RCC 7860 (cell line): ENCODE data around the gene MN1.
"Not testable (repeated sequence)": the region's sequence is repeated elsewhere in the genome, so short reads cannot be mapped to it uniquely, and the experiment has no call there.

ENCODE experiments used
- DNase-seq: peaks from one replicate; pipeline ENCODE4 v3.0.0-alpha.2; 2015; ENCODE audit warnings: low spot score
- FAIRE-seq: peaks from 2 replicates; lab custom pipeline; 2012; peaks lifted over from hg19 to GRCh38; lab: Jason Lieb, UNC

Gene MN1

DNA sequence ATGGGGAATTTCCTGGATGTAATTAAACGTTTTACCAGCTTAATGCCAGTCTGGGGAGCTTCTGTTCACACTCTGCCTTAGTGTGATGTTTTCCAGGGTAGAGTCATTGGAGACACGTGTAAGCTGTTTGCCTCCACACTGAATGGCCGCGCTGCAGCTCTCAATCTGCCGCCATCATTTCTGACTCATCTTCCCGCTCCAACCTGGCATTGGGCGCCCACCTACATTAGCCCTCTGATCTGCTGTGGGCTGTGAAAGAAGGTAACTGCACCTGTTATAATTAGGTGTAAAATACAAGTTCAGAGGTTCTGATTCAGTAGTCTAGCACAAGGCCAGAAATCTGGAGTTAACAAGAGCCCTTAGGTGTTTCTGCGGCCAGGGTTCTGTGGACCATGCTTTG is 54.6 kb downstream of the MN1 start:
- DNase-seq (no peak), FAIRE-seq (no peak)

- FAIRE-seq (no peak), DNase-seq (no peak)
Observed at GRCh38 chr22:27745809-27746208, 55.7 kb downstream of the MN1 start.

DNA sequence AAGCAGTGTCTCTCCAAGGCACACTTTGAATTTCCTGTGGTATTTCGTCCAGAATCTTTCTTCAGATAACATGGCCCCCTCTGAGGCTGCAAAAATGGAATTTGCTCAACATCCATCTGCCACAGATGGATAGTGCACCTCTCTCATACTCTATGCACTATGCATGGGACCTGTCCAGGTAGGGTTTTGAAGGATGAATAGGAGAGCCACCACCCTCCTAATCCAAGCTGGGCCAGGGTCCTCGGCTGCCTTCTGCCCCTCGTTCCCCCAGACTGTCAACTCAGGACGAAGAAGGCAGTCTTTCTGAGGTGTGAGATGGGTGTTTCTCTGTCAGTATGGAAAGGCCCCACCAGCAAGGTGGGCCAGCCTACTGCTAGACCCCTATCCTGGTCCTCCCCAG is 56.4 kb downstream of the MN1 start:
- no peak for FAIRE-seq
- DNase-seq = no peak

GRCh38 chr22:27744078-27744477 is 57.5 kb downstream of the MN1 start:
- not testable (repeated sequence) for DNase-seq, FAIRE-seq

GRCh38 chr22:27740202-27740748 is 61.3 kb downstream of the MN1 start:
- no peak for FAIRE-seq
- DNase-seq = no peak

GRCh38 chr22:27737521-27737920 is 64.0 kb downstream of the MN1 start:
- FAIRE-seq = no peak

GRCh38 chr22:27734066-27734465 is 67.5 kb downstream of the MN1 start:
- FAIRE-seq (no peak), DNase-seq (no peak)

More at GRCh38 chr22:27737521-27737920, 64.0 kb downstream of the MN1 start:
- no peak for DNase-seq

- FAIRE-seq (no peak), DNase-seq (no peak)
Observed at GRCh38 chr22:27732841-27733240, 68.7 kb downstream of the MN1 start.

DNA sequence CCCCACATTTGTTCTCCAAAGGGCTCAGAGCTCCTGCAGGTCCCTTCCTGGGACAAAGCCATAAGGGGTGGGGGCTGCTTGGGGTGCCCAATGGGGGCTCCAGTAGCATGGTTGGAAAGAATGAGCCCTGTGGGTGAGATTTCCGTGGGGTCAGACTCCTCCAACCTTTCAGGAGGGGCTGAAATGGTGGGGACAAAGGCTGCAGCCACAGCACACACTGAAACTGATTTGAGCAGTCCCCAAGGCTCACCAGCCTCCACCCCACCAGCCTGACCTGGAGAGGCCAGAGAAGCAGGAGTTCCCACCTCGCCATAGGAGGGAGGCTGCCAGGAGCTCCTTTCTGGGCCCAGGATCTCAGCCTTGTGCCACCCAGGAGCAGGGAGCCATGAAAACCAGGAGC is 69.2 kb downstream of the MN1 start:
- FAIRE-seq = no peak

DNA sequence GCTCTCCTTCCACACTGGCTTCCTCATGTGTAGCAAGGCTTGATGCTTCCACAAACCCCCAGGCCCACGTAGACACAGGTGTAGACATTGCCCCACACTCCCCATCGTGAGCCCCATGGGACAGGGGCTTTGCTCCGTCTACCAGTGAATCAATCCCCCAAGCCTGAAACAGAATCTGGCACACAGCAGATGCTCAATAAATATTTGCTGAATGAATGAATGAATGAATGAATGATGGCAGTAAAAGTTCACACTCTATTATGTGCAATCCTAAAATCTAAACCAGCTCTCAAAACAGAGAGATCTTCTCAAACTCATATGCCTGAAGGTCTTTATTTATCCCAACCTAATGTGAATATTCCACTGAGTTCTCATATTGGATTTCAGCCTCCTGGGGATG is 69.9 kb downstream of the MN1 start:
- DNase-seq (no peak), FAIRE-seq (no peak)

More for the DNA sequence above, 69.2 kb downstream of the MN1 start:
- no peak for DNase-seq

GRCh38 chr22:27730641-27731433 is 70.7 kb downstream of the MN1 start:
- FAIRE-seq (no peak), DNase-seq (peak; percentile 33)

DNA sequence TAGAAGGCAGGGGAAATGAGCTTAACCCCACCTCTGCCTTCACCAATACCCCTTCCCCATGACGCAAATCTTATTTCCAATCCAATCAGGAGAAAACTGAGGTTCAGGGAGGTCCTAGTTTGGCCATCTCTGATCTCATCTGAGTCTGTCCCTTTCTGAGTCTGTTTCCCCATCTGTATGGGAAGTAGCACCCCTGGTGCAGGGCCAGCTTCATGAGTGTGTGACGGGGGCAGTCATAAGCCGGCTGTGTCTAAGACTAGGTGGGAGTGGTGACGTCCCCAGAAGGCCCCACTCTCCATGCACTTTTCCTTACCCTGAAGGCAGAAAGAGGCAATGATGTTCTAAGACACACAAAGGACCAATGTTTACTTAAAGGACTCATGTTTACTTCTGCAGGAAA is 72.3 kb downstream of the MN1 start:
- DNase-seq (no peak), FAIRE-seq (no peak)

DNA sequence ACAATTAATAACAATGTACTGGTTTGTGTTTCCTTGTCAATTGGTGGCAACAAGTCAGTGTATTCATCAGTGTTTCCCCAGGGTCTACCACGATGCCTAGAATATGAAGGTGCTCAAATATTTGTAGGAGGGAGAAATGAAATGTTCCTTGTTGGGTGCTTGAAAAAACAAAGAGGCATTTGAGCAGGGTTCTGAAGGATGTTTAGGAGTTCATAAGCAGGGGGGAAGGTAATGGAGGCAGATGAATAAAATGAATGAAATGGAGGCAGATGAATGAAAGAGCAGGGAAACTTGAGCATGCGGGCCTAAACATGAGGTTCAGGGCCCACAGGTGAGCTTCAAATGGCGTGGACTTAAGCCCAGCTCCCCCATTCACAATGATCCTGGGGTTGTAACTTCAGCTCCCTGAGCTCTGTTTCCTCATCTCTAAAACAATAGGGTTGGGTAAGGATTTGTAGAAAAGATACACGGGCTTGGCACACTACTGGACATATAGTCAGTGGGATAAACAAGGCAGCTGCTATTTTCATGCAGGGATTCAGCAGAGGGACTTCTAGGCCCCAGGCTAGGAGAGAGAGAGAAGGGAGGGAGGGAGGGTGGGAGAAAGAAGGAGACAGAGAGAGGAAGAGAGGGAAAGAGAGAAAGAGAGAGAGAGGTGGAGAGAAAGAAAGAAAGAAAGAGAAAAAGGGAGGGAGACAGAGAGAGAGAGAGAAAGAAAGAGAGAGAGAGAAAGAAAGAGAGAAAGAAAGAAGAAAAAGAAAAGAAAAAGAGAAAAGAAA is 73.7 kb downstream of the MN1 start:
- FAIRE-seq (no peak), DNase-seq (no peak)

DNA sequence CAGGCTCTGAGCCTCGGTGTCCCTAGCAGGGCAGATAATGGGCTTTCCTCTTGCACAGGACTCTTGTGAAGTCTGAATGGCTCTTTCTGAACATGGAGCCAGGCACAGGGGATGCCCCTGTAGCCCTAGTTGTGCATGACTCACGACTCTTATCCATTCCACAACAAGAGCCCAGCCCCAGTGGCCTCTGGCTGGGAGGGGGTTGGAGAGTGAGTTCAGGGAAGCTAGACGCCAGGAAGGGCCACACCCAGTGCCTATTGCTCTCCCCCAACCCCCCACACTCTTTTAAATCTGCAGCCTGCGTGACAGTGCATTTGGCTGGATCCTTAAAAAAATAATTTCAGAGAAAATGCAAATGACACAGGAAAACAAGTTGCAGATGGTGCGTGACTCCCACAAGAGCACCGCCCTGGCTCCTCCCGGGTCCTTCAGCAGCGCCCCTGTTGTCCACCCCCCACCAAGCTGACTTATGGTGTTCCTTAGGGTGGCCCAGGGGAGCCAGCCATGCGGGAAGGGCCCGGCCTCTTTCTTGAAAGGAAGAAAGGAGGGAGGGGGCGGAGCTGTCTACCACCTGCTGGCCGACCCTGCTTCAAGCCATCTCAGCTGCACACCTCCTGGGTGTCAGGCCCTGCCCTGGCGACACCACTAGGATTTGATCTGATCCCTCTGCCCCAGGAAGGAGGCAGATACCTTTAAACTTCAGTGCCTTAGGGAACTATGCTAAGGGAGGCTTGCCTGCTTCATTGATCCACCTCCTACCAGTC is 74.7 kb downstream of the MN1 start:
- DNase-seq (peak; percentile 63), FAIRE-seq (no peak)

DNA sequence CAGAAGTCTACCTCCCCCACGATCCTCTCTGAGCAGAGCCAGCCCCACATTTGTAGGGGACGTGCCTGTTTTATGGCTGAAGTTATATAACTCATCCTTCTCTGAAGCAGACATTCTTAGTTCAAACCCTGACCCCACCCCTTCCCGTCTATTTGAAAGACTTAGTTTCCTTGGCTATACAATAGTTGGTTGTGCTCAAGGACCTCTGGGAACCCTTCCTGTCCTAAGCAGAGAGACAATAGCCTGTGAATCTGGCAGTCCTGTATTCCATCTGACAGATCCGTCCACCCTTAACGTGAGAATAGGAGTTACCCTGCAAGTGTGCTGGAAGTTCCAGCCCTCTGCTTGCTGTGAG is 75.2 kb downstream of the MN1 start:
- FAIRE-seq (no peak), DNase-seq (no peak)

DNA sequence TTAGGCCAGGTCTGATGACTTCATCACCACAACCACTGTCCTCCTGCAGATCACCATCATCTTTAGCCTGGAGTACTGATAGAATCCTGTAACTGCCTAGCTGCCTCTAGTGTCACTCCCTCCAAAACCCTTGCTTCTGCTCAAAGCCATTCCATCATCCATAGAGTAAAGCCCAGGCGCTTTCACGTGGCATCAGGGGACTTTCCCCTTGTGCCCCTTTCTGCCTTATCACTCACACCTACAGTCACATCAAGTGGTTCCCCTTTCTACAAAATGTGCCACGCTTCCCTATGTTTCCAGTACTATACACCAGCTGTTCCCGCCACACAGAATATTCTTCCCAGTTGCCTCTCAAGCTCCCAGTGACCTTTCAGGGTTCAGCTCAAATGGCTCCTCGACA is 75.9 kb downstream of the MN1 start:
- no peak for FAIRE-seq

GRCh38 chr22:27724709-27725108 is 76.8 kb downstream of the MN1 start:
- FAIRE-seq = no peak
- DNase-seq = no peak

More for the DNA sequence above, 75.9 kb downstream of the MN1 start:
- no peak for DNase-seq

DNA sequence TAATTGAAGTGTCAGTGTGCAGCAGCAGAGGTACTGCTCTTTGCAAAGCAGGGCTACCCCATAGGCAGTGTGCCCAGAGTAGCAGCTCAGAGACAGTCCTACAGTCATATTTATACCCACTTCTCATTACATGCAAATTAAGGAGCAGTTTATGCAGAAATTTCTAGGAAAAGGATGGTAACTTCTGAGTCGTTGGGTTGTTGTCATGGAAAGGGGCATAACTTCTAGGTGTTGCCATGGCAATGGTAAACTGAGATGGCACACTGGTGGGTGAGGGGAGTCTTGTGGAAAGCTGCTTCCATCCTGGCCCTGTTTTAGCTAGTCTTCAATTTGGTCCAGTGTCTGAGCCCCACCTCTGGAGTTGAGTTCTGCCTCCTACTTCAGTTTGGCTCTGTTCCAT is 77.4 kb downstream of the MN1 start:
- FAIRE-seq (no peak), DNase-seq (peak; percentile 12)

GRCh38 chr22:27723708-27724107 is 77.8 kb downstream of the MN1 start:
- FAIRE-seq (no peak), DNase-seq (no peak)

DNA sequence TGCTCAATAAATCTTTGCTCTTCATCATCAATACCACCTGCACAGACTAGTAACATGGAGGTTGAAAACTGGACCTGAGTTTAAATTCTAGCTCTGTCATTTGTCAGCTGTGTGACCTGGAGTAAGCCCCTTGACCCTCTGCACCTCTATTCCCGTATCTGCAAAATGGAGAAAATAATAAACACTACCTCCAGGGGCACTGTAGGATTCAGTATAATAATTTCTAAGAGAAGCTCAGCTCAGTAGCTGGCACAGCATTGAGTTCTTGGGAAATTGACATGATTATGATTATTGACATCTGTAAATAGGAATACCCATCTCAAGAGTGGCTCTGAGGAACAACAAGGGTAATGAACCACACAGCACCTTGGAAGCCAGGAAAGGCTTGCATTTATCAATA is 78.4 kb downstream of the MN1 start:
- DNase-seq (no peak), FAIRE-seq (no peak)

GRCh38 chr22:27720860-27721259 is 80.7 kb downstream of the MN1 start:
- peak; percentile 7 for DNase-seq
- FAIRE-seq = no peak
